Activated effector memory CD4-positive, alpha-beta T cell treated with Interleukin-2 at 50 U/mL for 16 hours (primary cell): ENCODE data around the gene POLR1E.

Experiments used
- DNase-seq: peaks from one replicate; pipeline ENCODE4 v3.0.0-alpha.2; 2020

Gene POLR1E, protein sequence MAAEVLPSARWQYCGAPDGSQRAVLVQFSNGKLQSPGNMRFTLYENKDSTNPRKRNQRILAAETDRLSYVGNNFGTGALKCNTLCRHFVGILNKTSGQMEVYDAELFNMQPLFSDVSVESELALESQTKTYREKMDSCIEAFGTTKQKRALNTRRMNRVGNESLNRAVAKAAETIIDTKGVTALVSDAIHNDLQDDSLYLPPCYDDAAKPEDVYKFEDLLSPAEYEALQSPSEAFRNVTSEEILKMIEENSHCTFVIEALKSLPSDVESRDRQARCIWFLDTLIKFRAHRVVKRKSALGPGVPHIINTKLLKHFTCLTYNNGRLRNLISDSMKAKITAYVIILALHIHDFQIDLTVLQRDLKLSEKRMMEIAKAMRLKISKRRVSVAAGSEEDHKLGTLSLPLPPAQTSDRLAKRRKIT

DNA sequence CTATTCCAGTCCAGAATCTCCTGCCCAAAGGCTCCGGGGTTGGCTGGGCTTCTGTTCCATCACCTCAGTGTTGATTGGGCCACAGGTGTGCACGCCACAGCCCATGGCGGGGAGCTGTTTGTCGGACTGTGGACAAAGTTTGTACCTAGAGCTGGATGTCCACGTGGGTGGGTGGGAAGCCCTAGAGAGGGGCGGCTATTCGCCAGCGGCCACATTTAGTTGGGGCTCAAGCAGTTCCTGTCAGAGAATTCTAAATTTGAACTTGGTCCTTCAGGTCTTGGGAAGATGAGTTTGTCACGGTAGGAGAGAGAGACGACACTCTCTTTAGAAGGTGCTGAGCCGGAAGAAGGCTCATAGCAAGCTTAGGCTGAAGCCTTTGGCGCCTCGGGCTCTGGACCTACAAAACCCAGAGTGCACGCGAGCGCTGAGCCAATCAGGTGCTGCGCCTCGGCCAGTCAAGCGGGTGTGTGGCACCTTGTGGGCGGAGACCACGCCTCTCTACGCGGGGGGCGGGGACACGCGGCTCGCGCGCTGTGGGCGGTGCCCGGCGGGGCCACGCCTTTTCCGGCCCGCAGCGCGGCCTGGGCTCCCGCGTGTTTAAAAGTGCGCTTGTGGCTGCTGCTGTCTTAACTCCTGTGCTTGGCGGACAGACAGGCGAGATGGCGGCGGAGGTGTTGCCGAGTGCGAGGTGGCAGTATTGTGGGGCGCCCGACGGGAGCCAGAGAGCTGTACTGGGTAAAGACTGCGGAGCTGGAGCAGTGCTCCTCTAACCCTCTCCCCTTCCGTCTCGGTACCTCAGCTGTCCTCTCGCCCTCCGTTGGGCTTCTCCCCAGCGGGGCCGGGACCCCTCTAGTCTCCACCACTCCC, at the start of gene POLR1E:
Gene POLR1E, plus strand, starts transcription at position 560 of the 867 bp plus-strand sequence. Its CDS starts 100 bp downstream, at position 660.
- DNase-seq, result peak; percentile 96

GRCh38 chr9:37436540-37436939, 49.2 kb upstream of the POLR1E start:
- no peak for DNase-seq

DNA sequence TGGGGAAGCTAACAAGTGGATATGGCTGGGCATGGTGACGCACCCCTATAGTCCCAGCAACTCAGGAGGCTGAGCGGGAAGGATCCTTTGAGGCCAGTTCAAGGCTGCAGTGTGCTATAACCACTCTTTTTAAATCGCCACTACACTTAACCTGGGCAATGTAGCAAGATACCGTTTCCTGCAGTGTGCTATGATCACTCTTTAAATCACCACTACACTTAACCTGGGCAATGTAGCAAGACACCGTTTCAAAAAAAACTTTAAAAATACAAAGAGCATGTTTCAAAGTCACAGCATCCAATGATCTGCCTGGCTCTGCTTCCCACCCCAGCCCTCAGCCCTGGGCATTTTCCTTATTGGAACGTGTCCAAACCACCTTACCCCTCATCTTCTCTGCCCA, 48.7 kb upstream of the POLR1E start:
- no peak for DNase-seq

- no peak for DNase-seq
Measured at GRCh38 chr9:37437621-37438020, 48.1 kb upstream of the POLR1E start.

DNA sequence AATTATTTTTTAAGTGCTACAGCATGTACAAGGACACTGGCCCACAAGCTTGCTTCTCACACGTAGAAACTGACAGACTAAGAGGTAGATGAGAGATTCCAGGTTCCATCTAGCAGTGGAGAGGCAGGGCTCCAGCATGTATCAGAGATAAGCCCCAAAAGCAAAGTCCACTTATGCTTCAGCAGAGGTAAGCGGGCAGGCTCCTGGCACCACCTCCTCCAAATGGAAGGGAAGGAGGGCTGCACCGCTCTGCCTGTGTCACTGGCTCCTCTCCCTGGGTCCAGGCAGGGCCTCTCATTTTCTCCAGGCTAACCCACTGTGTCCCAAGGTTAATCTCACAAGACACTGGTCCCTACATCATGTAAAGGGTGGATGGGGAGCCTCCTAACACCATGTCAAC, 47.4 kb upstream of the POLR1E start:
- no peak for DNase-seq

DNA sequence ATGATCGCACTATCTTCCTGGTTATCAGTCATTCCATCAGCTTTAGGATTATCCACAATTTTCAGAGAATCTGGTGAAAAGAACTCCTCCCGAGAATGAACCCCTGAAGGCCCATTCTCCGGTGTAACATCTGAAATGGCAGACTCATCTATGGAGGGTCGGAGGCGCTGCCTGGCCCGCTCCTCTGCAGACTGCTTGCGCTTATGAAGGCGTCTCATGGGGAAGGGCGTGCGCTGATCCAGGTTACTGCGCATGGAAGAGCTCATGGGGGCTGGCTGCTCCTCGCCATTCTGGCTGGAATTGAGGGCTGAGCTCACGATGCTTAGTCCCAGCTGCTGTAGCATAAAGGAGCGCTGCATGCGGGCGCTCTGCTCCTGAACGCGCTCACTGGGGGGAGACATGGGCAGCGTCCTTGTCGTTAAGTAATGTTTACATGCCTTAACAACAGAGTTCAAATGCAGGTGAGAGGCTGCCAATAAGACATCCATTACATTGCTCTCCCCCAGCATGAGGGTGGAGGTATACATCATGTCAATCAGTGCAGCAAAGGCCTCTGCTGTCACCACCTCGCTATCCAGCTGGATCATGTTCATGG, 43.9 kb upstream of the POLR1E start:
- DNase-seq, result no peak

GRCh38 chr9:37442556-37442955, 43.2 kb upstream of the POLR1E start:
- DNase-seq, result no peak

- no peak for DNase-seq
Measured at GRCh38 chr9:37443566-37443965, 42.2 kb upstream of the POLR1E start.

DNA sequence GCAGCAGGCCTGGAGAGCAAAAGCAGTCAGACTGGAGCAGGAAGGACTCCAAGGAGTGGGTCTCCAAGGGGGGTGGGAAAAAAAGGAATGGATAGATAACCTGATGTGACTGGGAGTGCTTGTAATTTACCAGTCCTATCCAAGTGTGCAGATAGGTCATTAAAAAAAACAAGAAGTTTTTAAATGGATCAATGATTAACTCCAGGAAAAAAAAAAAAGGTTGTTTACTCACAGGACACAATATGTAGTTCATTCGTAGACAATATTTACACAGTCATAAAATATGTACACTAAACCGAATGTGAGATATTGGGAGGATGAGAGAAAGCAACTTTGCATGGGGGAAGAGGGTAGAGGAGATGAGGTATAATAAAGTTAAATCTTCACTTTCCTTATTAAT, 40.9 kb upstream of the POLR1E start:
- DNase-seq, result no peak

- DNase-seq, result no peak
Measured at GRCh38 chr9:37445832-37446231, 39.9 kb upstream of the POLR1E start.

GRCh38 chr9:37446401-37446800, 39.3 kb upstream of the POLR1E start:
- no peak for DNase-seq

- no peak for DNase-seq
Measured at GRCh38 chr9:37447111-37447510, 38.6 kb upstream of the POLR1E start.

DNA sequence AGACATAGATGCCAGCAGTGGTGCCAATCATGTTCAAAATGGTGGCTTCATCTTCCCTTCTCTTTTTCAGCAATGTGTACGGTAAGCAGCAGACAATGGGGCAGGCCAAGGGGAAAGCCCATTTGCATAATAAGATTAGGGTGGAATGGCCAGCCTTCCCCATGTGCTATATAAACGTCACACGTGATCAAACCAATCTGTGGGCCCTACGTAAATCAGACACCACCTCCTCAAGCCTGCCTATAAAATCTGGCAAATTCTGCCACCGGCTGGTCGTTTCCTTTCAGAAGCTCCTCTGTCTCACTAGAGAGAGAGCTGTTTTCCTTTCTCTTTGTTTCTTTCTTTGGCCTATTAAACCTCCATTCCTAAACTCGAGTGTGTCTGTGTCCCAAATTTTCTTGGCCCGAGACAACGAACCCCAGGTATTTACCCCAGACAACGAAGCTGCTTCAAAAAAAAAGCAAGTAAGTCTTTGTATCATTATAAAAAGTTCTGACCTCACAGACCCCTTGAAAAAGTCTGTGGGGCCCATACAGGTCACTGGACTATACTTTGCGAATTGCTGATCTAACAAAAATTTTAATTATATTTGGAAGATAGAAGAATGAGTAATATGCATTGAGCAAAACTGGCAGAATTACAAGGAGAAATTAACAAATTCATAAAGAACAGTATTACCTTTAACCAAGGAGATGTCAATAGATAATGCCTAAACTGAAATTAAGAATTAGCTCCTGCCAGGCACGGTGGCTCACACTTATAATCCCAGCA, 35.7 kb upstream of the POLR1E start:
- DNase-seq, result no peak

DNA sequence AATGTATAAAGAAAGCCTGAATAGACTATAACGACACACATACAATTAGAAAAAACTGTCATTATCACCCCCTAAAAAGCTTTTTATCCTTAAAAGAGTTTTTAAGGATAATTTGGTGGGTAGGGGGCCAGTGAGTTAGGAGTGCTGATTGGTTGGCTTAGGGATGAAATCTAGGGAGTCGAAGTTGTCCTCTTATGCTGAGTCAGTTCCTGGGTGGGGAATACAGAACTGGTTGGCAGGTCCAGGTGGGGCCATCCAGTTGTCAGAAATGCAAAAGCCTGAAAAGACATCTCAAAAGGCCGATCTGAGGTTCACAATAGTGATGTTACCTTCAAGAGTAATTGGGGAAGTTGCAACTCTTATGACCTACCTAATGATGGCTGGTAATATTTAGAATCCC, 34.1 kb upstream of the POLR1E start:
- DNase-seq, result no peak

DNA sequence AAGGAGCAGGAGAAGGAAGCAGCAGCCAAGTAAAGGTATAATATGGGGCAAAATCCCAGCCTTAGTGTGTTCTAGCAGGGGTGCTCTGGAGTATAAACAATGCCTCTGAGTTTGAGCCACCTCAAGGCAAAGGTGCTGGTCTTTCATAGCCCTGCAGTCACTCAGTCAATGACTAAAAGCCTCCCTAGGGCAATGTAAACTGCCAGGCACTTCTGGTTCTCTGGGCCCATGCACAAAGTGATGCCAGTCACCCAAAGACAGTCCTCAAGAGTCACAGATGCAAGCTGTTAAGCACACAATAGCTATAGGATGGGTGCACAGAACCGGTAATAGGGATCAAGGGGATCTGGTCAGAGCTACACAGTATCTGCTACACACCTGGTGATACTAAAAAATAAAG, 33.1 kb upstream of the POLR1E start:
- DNase-seq, result no peak

DNA sequence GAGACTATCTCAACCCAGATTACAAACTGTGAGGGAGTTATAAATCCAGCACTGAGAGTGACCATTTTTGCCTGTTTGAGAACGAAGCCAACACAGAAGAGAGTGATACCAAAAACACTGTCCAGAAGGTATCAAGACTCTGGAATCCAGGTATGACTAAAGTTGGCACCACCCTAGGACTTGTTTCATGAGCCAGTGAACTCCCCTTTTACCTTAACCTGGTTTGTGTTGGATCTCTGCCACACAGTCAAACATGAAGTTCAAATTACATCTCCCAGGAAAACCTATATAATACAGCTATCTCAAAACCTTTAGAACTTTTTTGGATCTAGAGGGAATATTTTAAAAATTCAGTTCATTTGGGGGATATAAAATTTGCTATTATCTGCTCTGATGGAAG, 31.9 kb upstream of the POLR1E start:
- DNase-seq, result no peak

GRCh38 chr9:37454238-37454637, 31.5 kb upstream of the POLR1E start:
- no peak for DNase-seq

DNA sequence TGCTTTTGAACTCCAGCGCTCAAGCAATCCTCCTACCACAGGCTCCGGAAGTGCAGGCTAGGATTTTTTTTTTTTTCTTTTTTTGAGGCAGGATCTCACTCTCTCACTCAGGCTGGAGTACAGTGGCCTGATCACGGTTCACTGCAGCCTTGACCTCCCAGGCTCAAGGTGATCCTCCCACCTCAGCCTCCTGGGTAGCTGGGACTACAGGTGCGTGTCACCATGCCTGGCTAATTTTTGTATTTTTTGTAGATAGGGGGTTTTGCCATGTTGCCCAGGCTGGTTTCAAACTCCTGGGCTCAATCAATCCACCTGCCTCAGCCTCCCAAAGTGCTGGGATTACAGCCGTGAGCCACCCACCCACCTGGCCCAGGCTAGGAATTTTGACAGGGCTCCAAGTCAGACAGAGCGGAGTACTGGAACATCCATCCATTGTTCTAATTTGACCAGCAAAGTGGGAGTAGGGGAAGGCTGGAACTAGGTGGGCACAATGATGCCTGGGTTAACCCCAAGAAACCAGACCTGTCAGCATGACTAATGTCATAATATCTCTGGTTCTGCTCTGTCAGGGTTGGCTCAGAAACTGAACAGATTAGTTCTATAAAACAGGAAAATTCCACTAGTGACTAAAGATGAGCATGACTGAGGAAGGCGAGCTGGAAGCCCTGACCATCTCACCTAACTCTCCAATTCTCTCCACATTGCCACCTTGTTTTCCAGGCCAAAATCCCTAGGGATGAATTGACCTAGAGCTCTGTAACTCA, 29.7 kb upstream of the POLR1E start:
- no peak for DNase-seq

- DNase-seq, result no peak
Measured at GRCh38 chr9:37456817-37457216, 28.9 kb upstream of the POLR1E start.

DNA sequence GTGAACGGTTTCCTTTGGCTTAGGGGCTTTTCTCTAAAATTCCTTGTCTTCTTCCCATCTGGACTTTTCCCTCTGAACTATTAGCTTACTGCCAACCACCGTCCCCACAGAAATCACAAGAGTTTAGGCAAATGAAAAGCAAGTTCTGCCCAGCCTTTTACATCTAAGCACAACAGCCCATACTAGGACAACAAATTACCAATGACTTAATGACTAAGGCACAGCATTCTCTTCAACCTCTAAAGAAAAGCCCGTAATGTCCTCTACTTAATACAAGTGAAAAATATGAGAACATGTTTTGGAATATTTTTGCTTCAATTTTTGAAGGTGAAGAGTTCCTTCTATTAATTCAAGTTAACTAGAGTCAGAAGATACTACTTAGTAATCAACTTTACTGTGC, 21.7 kb upstream of the POLR1E start:
- DNase-seq, result no peak

- DNase-seq, result no peak
Measured at GRCh38 chr9:37464426-37465248, 21.1 kb upstream of the POLR1E start.
